ENCODE data around the gene FMO1. TPM values are rescaled to one million over a fixed set of nuclear protein-coding genes. Genes with fewer than 3 reads are reported as not detected.

The FMO1 gene
- total RNA-seq, 1 experiment from 2014 or later: not detected

DNA sequence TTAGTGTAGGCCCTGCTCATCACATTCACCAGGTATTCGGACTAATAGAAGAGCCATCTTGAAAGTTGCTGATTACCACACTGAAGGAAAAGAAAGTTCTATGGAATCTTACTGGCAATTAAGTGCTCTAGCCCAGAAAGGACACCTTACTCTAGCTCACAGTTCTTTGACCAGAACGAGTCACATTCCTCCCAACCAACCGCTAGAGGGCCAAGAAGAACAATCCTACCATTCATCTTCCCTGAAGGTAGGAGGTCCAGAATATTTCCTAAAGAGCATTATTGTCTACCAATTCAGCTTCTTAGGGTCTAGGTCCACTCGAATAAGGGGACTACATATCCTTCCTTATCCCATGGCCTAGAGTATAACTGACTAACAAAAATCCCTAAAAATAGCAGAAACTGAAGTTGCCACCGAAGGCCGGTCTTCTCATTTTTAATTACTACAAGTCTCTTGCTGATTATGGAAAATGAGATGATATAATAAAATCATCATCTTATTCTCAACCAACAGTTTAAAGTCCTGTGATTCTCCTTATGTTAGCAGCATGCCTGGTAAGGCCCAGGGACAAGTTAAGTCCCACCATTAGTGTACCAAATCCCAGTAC is 2.7 kb upstream of the FMO1 start:
- Histone ChIP-seq H3K9ac (ENCODE audit: low read length) (no peak overlapping the region), H3K36me3 (ENCODE audit: control insufficient read depth in 1 of 2, insufficient read depth in 2 of 2, low read length in 2 of 2) (no peaks in the 10 kb centered on the region), H3K9me2 (ENCODE audit: insufficient read depth) (no peaks in the 10 kb centered on the region), H3K4me3 (replicated peaks in 1 of 2; ENCODE audit: low read depth in 1 of 2, low read length in 2 of 2) (no peak overlapping the region), H2AFZ (ENCODE audit: low read depth, low read length, poor library complexity, severe bottlenecking) (no peak overlapping the region), H3K4me2 (ENCODE audit: low read length) (no peak overlapping the region), H3K79me2 (ENCODE audit: insufficient read depth, low read length) (no peaks in the 10 kb centered on the region), H3K9me3 (ENCODE audit: control insufficient read depth in 1 of 2, insufficient read depth in 1 of 2, low read depth in 1 of 2, low read length in 2 of 2) (no peaks in the 10 kb centered on the region), H3K27ac (ENCODE audit: low read depth, low read length) (no peak overlapping the region), H3K27me3 (ENCODE audit: insufficient read depth, low read length) (no peaks in the 10 kb centered on the region), H3K4me1 (ENCODE audit: control insufficient read depth in 1 of 2, insufficient read depth in 2 of 2, low read length in 2 of 2) (no peaks in the 10 kb centered on the region), H4K20me1 (ENCODE audit: insufficient read depth) (no peaks in the 10 kb centered on the region)
- intact Hi-C loops (cut with micrococcal nuclease): loop anchor here (5.0 to 10.0 kb wide), 3 partner anchors 67 to 469 kb away; partner anchors contain the start of gene FMO4
- no TSS peak for BruUV-seq (replicated peaks)
- ChIA-PET CTCF (interaction anchor here (0.6 to 2.4 kb wide), 12 partner anchors 9 to 279 kb away, joined by 3 to 20 read pairs (median 5); partner anchors contain the start of gene FMO4), RAD21 (ENCODE audit: low non-redundant PET in 1 of 2, low total read pairs in 2 of 2, uncharacterized antibody in 2 of 2, unreplicated experiment in 2 of 2) (interaction anchor here (1.9 to 2.1 kb wide), 2 partner anchors 68 kb away, joined by 6 to 13 read pairs; partner anchors contain the start of gene FMO4 (in 2 of the 2)), POLR2A (no interaction called here)
- ATAC-seq (peak; percentile 93), DNase-seq (ENCODE audit: low read depth, low spot score) (peak; percentile 45)
- peak; percentile 42; the same call in 1 of the 2 replicates for TF ChIP-seq CBX3 (IDR thresholded peaks at IDR 0.05; ENCODE audit: low read depth)
- peak; percentile 64 for TF ChIP-seq RAD21 (IDR thresholded peaks at IDR 0.05; ENCODE audit: low read depth)
- TF ChIP-seq, protein P1, sequence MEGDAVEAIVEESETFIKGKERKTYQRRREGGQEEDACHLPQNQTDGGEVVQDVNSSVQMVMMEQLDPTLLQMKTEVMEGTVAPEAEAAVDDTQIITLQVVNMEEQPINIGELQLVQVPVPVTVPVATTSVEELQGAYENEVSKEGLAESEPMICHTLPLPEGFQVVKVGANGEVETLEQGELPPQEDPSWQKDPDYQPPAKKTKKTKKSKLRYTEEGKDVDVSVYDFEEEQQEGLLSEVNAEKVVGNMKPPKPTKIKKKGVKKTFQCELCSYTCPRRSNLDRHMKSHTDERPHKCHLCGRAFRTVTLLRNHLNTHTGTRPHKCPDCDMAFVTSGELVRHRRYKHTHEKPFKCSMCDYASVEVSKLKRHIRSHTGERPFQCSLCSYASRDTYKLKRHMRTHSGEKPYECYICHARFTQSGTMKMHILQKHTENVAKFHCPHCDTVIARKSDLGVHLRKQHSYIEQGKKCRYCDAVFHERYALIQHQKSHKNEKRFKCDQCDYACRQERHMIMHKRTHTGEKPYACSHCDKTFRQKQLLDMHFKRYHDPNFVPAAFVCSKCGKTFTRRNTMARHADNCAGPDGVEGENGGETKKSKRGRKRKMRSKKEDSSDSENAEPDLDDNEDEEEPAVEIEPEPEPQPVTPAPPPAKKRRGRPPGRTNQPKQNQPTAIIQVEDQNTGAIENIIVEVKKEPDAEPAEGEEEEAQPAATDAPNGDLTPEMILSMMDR (IDR thresholded peaks at IDR 0.05 in 2 of 3, conservative IDR thresholded peaks at IDR 0.05 in 1 of 3; ENCODE audit: borderline replicate concordance in 1 of 3, insufficient read depth in 1 of 3, low read depth in 2 of 3, low read length in 2 of 3): peak; percentile 66 to 88 (median 82)
- TF ChIP-seq, protein P2, sequence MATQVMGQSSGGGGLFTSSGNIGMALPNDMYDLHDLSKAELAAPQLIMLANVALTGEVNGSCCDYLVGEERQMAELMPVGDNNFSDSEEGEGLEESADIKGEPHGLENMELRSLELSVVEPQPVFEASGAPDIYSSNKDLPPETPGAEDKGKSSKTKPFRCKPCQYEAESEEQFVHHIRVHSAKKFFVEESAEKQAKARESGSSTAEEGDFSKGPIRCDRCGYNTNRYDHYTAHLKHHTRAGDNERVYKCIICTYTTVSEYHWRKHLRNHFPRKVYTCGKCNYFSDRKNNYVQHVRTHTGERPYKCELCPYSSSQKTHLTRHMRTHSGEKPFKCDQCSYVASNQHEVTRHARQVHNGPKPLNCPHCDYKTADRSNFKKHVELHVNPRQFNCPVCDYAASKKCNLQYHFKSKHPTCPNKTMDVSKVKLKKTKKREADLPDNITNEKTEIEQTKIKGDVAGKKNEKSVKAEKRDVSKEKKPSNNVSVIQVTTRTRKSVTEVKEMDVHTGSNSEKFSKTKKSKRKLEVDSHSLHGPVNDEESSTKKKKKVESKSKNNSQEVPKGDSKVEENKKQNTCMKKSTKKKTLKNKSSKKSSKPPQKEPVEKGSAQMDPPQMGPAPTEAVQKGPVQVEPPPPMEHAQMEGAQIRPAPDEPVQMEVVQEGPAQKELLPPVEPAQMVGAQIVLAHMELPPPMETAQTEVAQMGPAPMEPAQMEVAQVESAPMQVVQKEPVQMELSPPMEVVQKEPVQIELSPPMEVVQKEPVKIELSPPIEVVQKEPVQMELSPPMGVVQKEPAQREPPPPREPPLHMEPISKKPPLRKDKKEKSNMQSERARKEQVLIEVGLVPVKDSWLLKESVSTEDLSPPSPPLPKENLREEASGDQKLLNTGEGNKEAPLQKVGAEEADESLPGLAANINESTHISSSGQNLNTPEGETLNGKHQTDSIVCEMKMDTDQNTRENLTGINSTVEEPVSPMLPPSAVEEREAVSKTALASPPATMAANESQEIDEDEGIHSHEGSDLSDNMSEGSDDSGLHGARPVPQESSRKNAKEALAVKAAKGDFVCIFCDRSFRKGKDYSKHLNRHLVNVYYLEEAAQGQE (IDR thresholded peaks at IDR 0.05; ENCODE audit: low read depth): no peak

Measured in HCT116 (cell line).